C1 segment of cervical spinal cord (tissue), 14 donors: ENCODE data around the gene LMNTD2.
"Not testable (repeated sequence)": the region's sequence is repeated elsewhere in the genome, so short reads cannot be mapped to it uniquely, and the experiment has no call there.

Experiments used
- DNase-seq, 14 donors: peaks; one replicate each; lab custom pipeline; 2025; lab: John Stamatoyannopoulos, UW

The LMNTD2 gene

DNA sequence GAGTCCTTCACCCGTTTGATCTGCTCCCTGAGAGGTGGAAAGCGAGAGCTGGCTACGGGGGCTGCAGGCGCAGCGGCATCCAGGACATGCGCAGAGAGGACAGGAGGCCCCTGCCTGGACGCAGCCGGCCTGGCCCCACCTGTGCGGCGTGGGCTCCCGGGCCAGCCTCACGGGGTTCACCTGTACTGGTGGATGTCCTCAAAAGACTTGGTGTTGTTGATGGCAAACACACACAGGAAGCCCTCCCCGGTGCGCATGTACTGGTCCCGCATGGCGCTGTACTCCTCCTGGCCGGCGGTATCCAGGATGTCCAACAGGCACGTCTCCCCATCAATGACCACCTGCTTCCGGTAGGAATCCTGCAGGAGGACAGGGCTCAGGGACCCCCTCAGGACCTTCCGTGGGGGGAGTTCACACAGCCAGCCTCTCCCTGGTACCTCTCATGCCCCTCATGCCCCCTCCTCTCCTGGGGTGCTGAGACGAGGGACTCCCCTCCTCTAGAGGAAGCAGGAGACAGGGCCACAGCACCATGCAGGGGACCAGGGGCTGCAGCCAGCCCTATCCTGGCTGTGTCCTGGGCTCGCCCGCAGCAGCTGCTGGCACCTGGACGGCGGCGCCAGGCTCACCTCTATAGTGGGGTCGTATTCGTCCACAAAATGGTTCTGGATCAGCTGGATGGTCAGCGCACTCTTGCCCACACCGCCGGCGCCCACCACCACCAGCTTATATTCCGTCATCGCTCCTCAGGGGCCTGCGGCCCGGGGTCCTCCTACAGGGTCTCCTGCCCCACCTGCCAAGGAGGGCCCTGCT is 26.7 kb downstream of the LMNTD2 start:
- no peak for DNase-seq

DNA sequence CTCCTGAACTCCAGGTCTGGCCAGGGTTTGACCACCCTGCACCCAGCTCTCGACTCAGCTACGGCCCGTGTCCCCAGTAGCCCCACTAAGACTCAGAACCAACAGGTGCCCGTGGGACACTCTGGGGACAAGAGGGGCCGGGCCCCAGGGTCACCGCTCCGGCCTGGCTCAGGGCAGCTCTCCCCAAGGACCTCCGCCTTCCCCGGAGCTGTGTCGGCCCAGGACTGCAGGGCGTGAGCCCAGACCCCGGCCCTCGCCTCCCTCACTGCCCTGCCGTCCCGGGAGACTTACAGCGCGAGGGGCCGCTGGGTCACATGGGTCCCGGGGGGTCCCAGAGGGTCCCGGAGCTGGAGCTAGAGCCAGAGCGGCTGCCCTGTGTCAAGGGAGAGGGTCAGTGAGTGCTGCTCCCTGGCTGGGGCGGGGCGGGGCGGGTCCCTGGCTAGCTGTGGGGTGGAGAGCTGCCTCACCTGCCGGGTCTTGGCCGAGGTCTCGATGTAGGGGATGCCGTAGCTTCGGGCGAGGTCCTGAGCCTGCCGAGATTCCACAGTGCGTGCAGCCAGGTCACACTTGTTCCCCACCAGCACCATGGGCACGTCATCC is 27.5 kb downstream of the LMNTD2 start:
- DNase-seq = no peak

- no peak for DNase-seq
Observed at GRCh38 chr11:532527-532985, 28.0 kb downstream of the LMNTD2 start.

GRCh38 chr11:531919-532526 is 28.5 kb downstream of the LMNTD2 start:
- no peak for DNase-seq

DNA sequence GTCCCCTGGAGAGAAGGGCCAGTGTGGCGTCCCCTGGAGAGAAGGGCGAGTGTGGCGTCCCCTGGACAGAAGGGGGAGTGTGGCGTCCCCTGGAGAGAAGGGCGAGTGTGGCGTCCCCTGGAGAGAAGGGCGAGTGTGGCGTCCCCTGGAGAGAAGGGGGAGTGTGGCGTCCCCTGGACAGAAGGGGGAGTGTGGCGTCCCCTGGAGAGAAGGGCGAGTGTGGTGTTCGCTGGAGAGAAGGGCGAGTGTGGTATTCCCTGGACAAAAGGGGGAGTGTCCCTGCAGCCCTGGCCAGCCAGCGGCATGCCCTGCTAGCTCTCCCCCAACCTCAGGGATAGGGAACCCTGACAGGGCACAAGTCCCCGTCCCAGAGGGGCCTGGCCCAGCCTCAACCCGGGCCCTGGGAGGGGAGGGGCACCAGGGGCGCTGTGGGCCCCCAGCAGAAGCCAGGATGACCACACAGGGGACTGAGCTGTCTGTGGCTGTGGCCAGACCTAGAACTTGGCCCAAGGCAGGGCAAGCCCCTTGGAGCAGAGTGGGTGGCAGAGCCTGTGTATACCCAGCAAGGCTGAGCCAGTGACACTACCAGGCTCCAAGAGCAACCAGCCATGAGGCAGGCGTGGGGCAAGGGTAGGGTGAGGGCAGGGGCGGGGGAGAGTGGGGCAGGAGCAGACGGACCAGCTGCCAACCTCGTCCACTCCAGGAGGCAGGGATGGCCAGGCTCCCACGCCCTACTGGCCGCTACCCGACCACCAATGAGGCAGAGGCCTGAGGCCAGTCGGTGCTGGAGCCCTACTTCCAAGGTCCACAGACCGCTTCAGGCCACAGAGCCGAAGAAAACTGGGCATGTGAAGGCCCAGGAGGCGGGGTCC is 29.3 kb downstream of the LMNTD2 start:
- no peak for DNase-seq

DNA sequence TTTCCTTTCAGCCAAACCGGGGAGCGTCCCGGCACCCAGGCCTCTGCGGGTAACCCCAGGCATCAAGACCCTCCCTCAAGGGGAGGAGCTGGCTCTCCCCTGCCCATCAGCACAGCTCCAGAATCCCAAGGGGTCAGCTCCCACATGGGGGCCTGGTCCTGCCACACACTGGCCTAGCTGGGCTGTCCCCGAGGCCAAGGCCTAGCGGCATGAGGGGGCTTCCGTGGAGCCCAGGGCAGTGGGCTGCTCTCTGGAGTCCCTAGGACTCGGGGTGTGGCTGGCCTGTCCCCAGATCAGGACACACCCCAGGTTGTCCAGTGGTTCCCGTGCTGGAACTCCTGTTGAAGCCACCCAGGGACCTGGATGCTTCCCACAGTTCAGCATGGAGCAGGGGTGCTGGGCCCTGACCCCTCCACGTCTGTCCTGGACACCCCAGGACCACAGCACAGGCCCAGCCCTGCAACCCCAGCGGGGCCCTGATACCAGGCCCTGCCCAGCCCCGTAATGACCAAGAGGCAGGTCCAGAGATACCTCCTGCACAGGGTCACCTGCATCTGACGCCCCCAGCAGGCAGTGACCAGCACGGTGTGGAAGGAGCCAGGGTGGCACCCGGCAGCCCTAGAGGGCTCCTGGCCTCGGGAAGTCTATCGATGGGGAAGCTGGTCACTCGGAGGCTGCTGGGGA is 30.7 kb downstream of the LMNTD2 start:
- no peak for DNase-seq

DNA sequence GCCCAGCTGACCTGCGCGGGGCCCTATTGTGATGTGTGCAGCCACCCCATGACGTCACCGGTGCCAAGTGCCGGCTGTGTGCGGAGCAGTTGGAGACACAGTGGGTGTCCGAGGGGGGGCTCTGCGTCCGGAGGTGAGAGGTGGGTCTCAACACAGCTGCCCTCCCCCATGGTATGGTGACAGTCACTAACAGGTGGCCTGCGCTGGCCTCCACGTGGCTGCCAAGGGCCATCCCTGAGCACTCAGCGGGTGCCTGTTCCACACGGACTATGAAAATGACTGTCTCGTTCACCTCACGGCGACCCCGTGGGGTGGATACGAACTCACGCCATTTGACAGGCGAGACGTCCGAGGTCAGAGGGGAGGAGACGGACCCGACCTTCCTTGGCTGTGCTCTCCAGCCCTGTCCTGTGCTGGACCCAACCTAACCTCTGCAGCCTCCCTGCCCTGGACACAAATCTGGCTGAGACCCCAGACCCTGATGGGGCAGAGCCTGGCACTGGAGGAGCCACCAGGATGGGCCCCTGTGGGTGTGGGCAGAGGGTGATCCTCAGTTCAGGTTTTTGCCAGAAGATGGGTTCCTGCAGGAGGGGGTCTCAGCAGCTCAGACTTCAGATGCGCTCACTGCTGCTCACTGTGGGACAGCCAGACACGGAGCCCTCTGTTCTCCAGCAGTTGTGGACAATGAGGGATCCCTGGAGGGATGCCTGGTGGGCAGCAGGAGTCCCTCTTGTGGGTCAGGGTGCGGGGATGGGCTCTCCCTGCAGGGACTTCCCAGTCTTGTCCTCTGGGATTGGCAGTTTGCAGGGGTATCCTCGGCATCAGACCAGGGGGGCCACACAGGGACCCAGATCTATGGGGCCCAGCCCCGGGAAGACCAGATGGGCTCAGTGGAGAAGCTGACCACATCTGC is 31.5 kb downstream of the LMNTD2 start:
- no peak for DNase-seq

DNA sequence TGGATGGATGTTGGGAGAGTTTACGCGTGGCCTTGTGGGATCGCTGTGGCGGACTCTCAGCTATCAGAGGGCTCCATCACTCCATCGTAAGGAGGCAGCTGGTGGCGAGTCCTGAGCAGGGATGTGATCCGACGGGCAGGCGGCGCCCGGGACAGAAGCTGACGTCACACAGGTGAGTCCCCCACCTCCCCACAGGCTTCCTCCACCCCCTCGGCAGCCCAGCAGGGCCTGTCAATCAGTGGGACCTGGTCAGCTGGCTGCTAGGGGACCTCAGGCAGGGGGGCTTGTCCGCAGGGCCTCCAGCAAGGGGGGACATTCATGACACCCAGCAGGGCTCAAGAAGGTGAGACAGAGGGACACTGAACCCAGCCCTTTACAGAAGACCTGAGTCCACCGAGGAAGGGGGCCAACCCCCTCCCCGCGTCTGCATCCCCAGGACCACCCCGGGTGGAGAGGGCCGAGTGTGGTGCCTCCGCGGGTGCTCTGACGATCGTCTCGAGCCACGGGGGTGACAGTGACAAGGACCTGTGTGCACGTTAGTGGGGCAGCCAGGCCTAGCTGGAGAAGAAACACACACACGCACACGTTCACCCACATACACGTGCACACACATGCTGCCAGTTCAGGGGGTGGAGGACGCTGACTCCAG is 32.2 kb downstream of the LMNTD2 start:
- DNase-seq = no peak

DNA sequence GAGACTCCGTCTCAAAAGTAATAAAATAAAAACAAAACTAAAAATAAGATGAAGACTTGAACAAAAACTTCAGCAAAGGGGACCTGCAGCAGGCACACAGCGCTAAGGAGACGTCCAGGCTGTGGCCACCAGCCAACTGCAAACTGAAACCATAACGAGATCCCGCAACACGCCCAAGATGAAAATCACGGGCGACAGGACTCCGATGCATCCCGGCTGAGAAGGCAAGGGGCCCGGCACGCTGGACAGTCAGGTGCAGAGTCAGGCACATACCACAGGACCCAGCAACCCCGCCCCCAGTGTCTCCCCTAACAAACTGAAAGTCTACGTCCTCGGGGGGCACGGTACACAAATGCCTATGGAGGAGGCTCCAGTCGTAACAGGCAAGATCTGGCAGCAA is 34.3 kb downstream of the LMNTD2 start:
- no peak for DNase-seq

- DNase-seq = no peak
Observed at GRCh38 chr11:521177-521688, 39.3 kb downstream of the LMNTD2 start.

DNA sequence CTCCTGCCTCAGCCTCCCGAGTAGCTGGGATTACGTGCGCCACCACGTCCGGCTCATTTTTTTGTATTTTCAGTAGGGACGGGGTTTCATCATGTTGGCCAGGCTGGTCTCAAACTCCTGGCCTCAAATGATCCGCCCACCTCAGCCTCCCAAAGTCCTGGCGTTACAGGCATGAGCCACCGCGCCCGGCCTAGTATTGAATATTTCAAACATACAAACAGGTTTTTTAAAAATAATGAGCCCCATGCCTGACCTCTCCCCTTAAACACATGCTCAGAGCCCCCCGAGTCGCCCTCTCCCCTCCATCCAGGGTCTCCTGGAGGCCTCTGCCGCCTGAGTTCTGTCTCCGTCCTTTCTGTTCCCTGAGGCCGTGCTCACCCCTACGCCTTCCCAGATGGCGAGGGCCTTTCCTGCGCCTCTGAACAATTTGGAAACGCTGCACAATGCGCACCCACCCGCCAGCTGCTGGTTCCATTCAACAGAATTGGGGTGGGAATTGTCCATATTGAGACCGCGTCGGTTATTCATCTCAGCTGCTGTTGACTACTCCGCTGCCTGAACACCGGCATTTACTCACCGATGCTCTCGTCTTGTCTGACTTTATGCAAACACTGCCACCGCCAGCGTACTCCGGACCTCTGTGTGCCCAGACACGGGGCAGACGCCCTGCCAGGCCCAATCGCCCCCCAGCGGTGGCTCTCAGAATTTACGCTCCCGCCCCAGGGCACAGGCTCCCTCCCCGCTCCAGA is 39.9 kb downstream of the LMNTD2 start:
- DNase-seq = no peak

GRCh38 chr11:518463-519202 is 41.9 kb downstream of the LMNTD2 start:
- no peak for DNase-seq

GRCh38 chr11:516918-517685 is 43.4 kb downstream of the LMNTD2 start:
- not testable (repeated sequence) for DNase-seq

- no peak for DNase-seq
Observed at GRCh38 chr11:516400-516799, 44.1 kb downstream of the LMNTD2 start.

GRCh38 chr11:515131-515530 is 45.4 kb downstream of the LMNTD2 start:
- no peak for DNase-seq

DNA sequence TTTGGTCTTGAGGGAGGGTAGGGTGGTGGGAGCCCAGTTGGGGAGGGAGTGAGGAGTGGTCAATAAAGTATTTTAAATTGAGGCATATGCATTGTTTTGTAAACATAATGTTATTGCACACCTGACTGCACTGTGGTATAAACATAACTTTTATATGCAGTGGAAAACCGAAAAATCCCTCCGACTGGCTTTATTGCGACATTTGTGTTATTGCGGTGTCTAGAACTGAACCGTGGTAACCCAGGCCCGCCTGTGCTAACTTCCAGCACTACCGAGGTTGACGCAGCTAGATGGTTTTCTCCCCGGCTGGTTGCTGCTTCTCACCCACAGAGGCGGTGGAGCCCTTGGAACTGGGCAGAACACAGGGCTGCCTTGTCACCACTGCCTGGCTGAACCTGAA is 45.9 kb downstream of the LMNTD2 start:
- no peak for DNase-seq
